Activated CD4-positive, alpha-beta memory T cell treated with anti-CD3 and anti-CD28 coated beads for 36 hours (primary cell): ENCODE data around the gene FRMD4A. TPM values are rescaled to one million over a fixed set of nuclear protein-coding genes. Genes with fewer than 3 reads are reported as not detected.

Experiments
- CTCF ChIA-PET: fragments of 350-600 bp; sonication (Branson Sonifier 250); formaldehyde crosslinking; loops from one replicate; lab custom pipeline; 2021; ENCODE audit warnings: antibody characterized with exemption, inconsistent platforms; lab: Charles Lee
- POLR2A ChIA-PET: fragments of 350-600 bp; sonication (Branson Sonifier 250); formaldehyde crosslinking; loops from one replicate; lab custom pipeline; 2021; ENCODE audit warnings: antibody characterized with exemption; lab: Charles Lee
- DNase-seq: peaks from one replicate; pipeline ENCODE4 v3.0.0-alpha.2; 2020
- H3K27ac Mint-ChIP-seq: one replicate; pipeline ENCODE4 v1.8.0; 2021; ENCODE audit warnings: mixed read lengths
- H3K27me3 Mint-ChIP-seq: one replicate; pipeline ENCODE4 v1.8.0; 2021; ENCODE audit warnings: mixed read lengths
- H3K36me3 Mint-ChIP-seq: one replicate; pipeline ENCODE4 v1.8.0; 2021; ENCODE audit warnings: mixed read lengths
- H3K4me1 Mint-ChIP-seq: one replicate; pipeline ENCODE4 v1.8.0; 2021; ENCODE audit warnings: low read depth, mixed read lengths
- H3K4me3 Mint-ChIP-seq: one replicate; pipeline ENCODE4 v1.8.0; 2021; ENCODE audit warnings: mild to moderate bottlenecking, mixed read lengths
- H3K9me3 Mint-ChIP-seq: one replicate; pipeline ENCODE4 v1.8.0; 2021; ENCODE audit warnings: mixed read lengths
- intact Hi-C: fragments of 100-400 bp; cut with micrococcal nuclease; formaldehyde crosslinking; loops from one replicate; pipeline ENCODE4 v1.15.1; 2023
- total RNA-seq, 2 experiments: library from RNA; stranded (reverse); gene quantifications; one replicate each; pipeline ENCODE4 v1.2.3, GENCODE V29; 2021

Gene FRMD4A
- total RNA-seq, 2 experiments from 2014 or later: 0.31 to 1.7 TPM

- POLR2A ChIA-PET: no interaction called here
- Mint-ChIP-seq H3K4me1 (no peaks in the 10 kb centered on the region), H3K9me3 (no peaks in the 10 kb centered on the region), H3K27me3 (no peaks in the 10 kb centered on the region), H3K27ac (no peak overlapping the region), H3K36me3 (peaks cover 3% of the 10 kb centered on the region), H3K4me3 (no peak overlapping the region)
- DNase-seq: no peak
- intact Hi-C loops: no loop called here
- CTCF ChIA-PET: no interaction called here
These were observed 661.4 kb downstream of the FRMD4A start for GRCh38 chr10:13669182-13669855.

- no peak for DNase-seq
- H3K27me3 Mint-ChIP-seq: no peaks in the 10 kb centered on the region
- no peak overlapping the region for H3K4me3 Mint-ChIP-seq
- H3K4me1 Mint-ChIP-seq: no peaks in the 10 kb centered on the region
- ChIA-PET POLR2A (no interaction called here), CTCF (interaction anchor here (0.7 to 1.3 kb wide), 2 partner anchors 8 to 424 kb away, joined by 3 read pairs; no protein-coding TSS in a partner anchor)
- no peak overlapping the region for H3K27ac Mint-ChIP-seq
- peaks cover 3% of the 10 kb centered on the region for H3K36me3 Mint-ChIP-seq
- intact Hi-C loops: no loop called here
- H3K9me3 Mint-ChIP-seq: no peaks in the 10 kb centered on the region
These were observed 662.6 kb downstream of the FRMD4A start for GRCh38 chr10:13668126-13668525.

GRCh38 chr10:13665516-13666262 is 665.0 kb downstream of the FRMD4A start:
- Mint-ChIP-seq H3K9me3 (no peaks in the 10 kb centered on the region), H3K4me1 (no peaks in the 10 kb centered on the region)

GRCh38 chr10:13661256-13661655 is 669.5 kb downstream of the FRMD4A start:
- CTCF ChIA-PET: interaction anchor here (0.6 to 3.0 kb wide), 3 partner anchors 14 to 122 kb away, joined by 4 to 38 read pairs (median 18); no protein-coding TSS in a partner anchor
- H3K27me3 Mint-ChIP-seq: no peaks in the 10 kb centered on the region

More at GRCh38 chr10:13665516-13666262, 665.0 kb downstream of the FRMD4A start:
- no peak for DNase-seq
- no peaks in the 10 kb centered on the region for H3K27me3 Mint-ChIP-seq
- intact Hi-C loops: no loop called here
- peaks cover 3% of the 10 kb centered on the region for H3K36me3 Mint-ChIP-seq
- H3K4me3 Mint-ChIP-seq: no peak overlapping the region
- POLR2A ChIA-PET: no interaction called here
- no peak overlapping the region for H3K27ac Mint-ChIP-seq
- CTCF ChIA-PET: interaction anchor here (0.6 to 1.0 kb wide), 2 partner anchors 110 to 112 kb away, joined by 3 read pairs; no protein-coding TSS in a partner anchor

GRCh38 chr10:13660551-13660920 is 670.2 kb downstream of the FRMD4A start:
- no peaks in the 10 kb centered on the region for H3K36me3 Mint-ChIP-seq
- no peak for DNase-seq
- ChIA-PET POLR2A (no interaction called here), CTCF (interaction anchor here (1.3 to 3.0 kb wide), 5 partner anchors 43 to 123 kb away, joined by 3 to 38 read pairs (median 4); no protein-coding TSS in a partner anchor)
- no peak overlapping the region for H3K4me3 Mint-ChIP-seq
- intact Hi-C loops: loop anchor here (1.0 kb wide), 1 partner anchor 118 kb away; no protein-coding TSS in a partner anchor
- H3K4me1 Mint-ChIP-seq: peaks cover 9% of the 10 kb centered on the region
- no peaks in the 10 kb centered on the region for H3K9me3 Mint-ChIP-seq
- no peak overlapping the region for H3K27ac Mint-ChIP-seq
- H3K27me3 Mint-ChIP-seq: no peaks in the 10 kb centered on the region

More at GRCh38 chr10:13661256-13661655, 669.5 kb downstream of the FRMD4A start:
- DNase-seq: no peak
- peaks cover 9% of the 10 kb centered on the region for H3K4me1 Mint-ChIP-seq
- intact Hi-C loops: no loop called here
- no peaks in the 10 kb centered on the region for H3K9me3 Mint-ChIP-seq
- POLR2A ChIA-PET: interaction anchor here (0.6 kb wide), 1 partner anchor 74 kb away, joined by 3 read pairs; no protein-coding TSS in a partner anchor
- no peaks in the 10 kb centered on the region for H3K36me3 Mint-ChIP-seq
- no peak overlapping the region for H3K4me3 Mint-ChIP-seq
- no peak overlapping the region for H3K27ac Mint-ChIP-seq

- intact Hi-C loops: loop anchor here (1.0 to 5.0 kb wide), 2 partner anchors 118 to 527 kb away; no protein-coding TSS in a partner anchor
- no peak overlapping the region for H3K27ac Mint-ChIP-seq
- ChIA-PET POLR2A (no interaction called here), CTCF (interaction anchor here (0.7 to 3.0 kb wide), 20 partner anchors 8 to 525 kb away, joined by 3 to 38 read pairs (median 3); no protein-coding TSS in a partner anchor)
- H3K36me3 Mint-ChIP-seq: no peaks in the 10 kb centered on the region
- H3K4me1 Mint-ChIP-seq: peaks cover 9% of the 10 kb centered on the region
- H3K4me3 Mint-ChIP-seq: no peak overlapping the region
- no peaks in the 10 kb centered on the region for H3K27me3 Mint-ChIP-seq
- no peaks in the 10 kb centered on the region for H3K9me3 Mint-ChIP-seq
- DNase-seq: peak; percentile 77
These were observed 670.7 kb downstream of the FRMD4A start for GRCh38 chr10:13659887-13660550.

- Mint-ChIP-seq H3K27ac (no peak overlapping the region), H3K27me3 (no peaks in the 10 kb centered on the region), H3K4me1 (peaks cover 9% of the 10 kb centered on the region), H3K9me3 (no peaks in the 10 kb centered on the region), H3K36me3 (no peaks in the 10 kb centered on the region), H3K4me3 (no peak overlapping the region)
- CTCF ChIA-PET: interaction anchor here (0.7 to 3.0 kb wide), 20 partner anchors 8 to 526 kb away, joined by 3 to 38 read pairs (median 3); no protein-coding TSS in a partner anchor
- intact Hi-C loops: loop anchor here (5.0 kb wide), 1 partner anchor 528 kb away; no protein-coding TSS in a partner anchor
- POLR2A ChIA-PET: no interaction called here
- DNase-seq: no peak
These were observed 671.6 kb downstream of the FRMD4A start for GRCh38 chr10:13658871-13659685.

GRCh38 chr10:13658264-13658663 is 672.5 kb downstream of the FRMD4A start:
- intact Hi-C loops: loop anchor here (5.0 kb wide), 1 partner anchor 529 kb away; no protein-coding TSS in a partner anchor
- Mint-ChIP-seq H3K36me3 (no peaks in the 10 kb centered on the region), H3K4me3 (no peak overlapping the region), H3K4me1 (peaks cover 9% of the 10 kb centered on the region), H3K27ac (no peak overlapping the region), H3K27me3 (no peaks in the 10 kb centered on the region), H3K9me3 (no peaks in the 10 kb centered on the region)
- CTCF ChIA-PET: no interaction called here
- no peak for DNase-seq
- POLR2A ChIA-PET: no interaction called here

- intact Hi-C loops: loop anchor here (5.0 kb wide), 1 partner anchor 530 kb away; no protein-coding TSS in a partner anchor
- ChIA-PET POLR2A (no interaction called here), CTCF (no interaction called here)
- H3K36me3 Mint-ChIP-seq: no peaks in the 10 kb centered on the region
- DNase-seq: no peak
- H3K4me3 Mint-ChIP-seq: no peak overlapping the region
- H3K27me3 Mint-ChIP-seq: no peaks in the 10 kb centered on the region
- peaks cover 16% of the 10 kb centered on the region for H3K4me1 Mint-ChIP-seq
- no peak overlapping the region for H3K27ac Mint-ChIP-seq
- no peaks in the 10 kb centered on the region for H3K9me3 Mint-ChIP-seq
These were observed 673.5 kb downstream of the FRMD4A start for GRCh38 chr10:13657101-13657680.

GRCh38 chr10:13656337-13657100 is 674.2 kb downstream of the FRMD4A start:
- intact Hi-C loops: loop anchor here (5.0 kb wide), 1 partner anchor 531 kb away; no protein-coding TSS in a partner anchor
- POLR2A ChIA-PET: no interaction called here
- no peaks in the 10 kb centered on the region for H3K36me3 Mint-ChIP-seq

More at GRCh38 chr10:13656337-13657100, 674.2 kb downstream of the FRMD4A start:
- no peaks in the 10 kb centered on the region for H3K9me3 Mint-ChIP-seq
- no peak overlapping the region for H3K4me3 Mint-ChIP-seq
- peaks cover 22% of the 10 kb centered on the region for H3K4me1 Mint-ChIP-seq
- no peaks in the 10 kb centered on the region for H3K27me3 Mint-ChIP-seq
- no peak for DNase-seq
- no peak overlapping the region for H3K27ac Mint-ChIP-seq
- CTCF ChIA-PET: no interaction called here
